HG03565 (cell line): ENCODE data around the gene CARS1.

Experiments used
- ATAC-seq: cut with Tn5 transposase; IDR thresholded peaks from one replicate; pipeline ENCODE4 v1.9.1; 2021; ENCODE audit warnings: mild to moderate bottlenecking, moderate library complexity; ENCODE audit not compliant: unreplicated experiment

CARS1 gene

GRCh38 chr11:2994336-2994730 is 62.9 kb downstream of the CARS1 start:
- no peak for ATAC-seq

- no peak for ATAC-seq
These were observed 64.3 kb downstream of the CARS1 start for GRCh38 chr11:2992997-2993325.

- peak; percentile 83 for ATAC-seq
These were observed 64.8 kb downstream of the CARS1 start, which contains the start of gene NAP1L4 for GRCh38 chr11:2992234-2992996. NAP1L4 (minus strand) TSS chr11:2992329; CDS start chr11:2979220, 13,109 bp downstream.

DNA sequence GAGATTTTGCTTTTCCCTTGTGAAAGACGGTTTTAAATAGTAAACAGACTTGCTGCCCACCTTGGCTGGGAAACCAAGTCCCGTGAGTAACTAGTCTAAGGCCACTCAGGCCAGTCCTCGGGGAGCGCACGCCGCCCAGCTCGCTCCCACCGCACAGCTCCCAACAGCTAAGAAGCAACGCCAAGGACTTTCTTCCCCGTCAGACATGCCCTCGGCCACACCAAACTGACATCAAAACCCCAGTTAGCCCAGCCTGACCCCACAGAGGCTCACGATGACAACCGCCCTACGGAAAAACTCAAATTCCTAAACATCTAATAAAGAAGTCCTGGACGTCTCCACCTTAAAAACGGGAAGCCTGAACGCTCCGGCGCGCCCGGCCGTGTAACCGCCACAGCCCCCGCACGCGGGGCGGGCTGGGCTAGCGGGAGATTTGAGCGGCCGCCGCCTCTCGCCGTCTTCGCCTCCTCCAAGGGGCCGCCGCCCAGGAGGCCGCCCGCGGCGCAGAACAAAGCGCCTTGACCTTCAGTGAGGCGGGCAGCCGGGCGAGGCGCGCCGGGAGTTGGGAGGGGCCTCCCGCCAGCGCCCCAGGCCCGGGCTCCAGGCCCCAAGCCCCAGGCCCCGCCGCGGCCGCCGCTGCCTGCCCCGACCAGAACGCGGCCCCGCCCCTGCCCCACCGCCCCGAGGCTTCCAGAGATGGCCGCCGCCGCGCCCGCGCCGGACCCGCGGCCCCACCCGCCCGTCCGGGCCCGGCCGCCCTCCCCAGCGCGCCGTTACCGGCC is 65.6 kb downstream of the CARS1 start:
- peak; percentile 7 for ATAC-seq

DNA sequence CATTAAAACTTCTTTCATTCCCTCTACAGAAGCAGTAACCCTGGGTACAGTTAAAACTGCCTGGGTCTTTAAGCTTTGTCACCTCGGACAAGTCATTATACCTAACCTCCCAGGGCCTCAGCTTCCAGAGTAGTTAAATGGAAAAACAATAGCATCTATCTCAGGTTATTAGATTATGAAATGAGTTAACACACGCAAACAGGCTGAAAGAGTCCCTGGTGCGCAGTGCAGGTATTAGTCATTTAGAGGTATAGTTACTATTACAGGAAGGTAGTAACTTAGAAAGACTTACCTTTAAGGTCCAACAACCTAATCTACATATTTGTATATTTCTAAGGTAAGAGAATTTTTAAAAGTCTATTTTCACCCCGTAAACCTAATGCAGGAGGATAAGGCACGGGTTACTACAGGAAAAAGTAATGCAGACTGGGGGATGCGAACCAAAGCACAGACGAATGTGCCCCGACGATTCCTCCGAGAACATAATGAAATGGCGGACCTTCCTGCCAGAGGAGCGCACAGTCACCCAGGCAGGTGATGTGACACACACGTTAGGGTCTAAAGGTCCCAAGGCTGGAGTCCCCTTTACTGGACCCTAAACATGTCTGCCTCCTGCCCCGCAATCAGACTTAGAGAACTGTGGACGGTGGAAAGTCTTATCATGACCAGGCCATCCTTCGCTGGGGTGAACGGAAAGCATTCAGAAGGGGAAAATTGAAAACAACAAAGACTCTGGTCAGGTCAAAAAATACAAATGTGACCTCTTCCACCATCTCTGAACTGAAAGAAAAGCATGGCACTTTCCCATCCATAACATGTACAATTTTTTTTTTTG is 66.4 kb downstream of the CARS1 start:
- ATAC-seq, result no peak

DNA sequence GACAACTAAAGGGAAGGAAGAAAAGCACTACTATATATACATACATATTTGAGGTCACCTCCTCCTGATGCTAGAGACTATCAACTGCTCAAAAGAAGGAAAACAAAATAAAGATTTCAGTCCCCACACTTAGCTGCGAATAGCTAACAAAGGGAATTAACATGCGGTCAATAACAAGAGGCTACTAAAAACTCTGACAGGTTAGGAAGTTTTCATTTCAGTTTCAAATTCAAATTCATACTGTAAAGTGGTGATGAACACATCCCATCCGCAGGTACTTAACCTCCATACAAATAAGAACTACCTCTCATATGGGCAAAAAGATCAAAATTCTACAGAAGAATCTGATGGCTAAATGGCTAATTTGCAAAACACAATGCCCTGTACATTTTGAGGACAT is 67.7 kb downstream of the CARS1 start:
- no peak for ATAC-seq

- no peak for ATAC-seq
These were observed 68.2 kb downstream of the CARS1 start for GRCh38 chr11:2989006-2989405.

DNA sequence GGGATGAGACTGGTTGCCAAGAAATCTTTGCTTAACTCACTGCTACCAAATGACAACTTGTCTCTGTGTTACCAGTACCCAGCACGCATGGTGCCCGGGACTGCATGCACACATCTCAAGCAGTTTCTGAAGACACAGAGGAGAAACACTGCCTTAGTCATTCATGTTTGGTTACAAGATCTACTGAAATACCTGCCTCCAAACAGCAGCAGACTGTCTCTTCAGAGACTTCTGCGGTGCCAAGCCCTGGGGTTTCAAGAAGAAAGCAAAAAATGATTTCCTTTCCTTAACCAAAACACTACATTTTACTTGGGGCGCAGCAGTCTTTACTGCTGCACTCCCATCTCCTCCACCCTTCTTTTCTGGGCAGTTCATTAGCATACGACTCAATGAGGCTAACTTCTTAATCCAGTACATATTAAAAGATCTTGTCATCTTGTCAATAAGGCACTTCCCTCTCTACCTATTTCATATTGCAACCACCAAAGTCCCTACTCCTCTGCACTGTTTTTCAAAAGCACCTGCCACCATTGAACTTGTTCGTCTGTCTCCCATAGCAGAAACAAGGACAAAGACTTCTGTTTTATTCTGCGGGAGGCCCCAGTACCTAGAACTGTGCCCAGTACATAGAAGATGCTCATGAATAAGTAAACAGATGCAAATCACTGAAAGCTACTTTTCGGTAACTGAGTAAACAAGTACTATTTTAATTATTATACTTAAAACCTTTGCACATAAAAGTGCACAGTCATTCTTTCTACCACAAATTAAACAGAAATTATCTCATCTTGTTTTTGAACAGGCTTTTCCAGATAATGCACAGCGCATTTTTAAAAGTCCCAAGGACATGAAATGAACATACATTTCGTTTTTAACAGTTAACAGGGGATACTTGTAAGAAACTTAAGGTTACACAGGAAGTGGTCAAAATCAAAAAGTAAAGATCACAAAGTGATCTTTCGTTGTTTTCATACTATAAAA is 69.1 kb downstream of the CARS1 start:
- no peak for ATAC-seq

- no peak for ATAC-seq
These were observed 73.3 kb downstream of the CARS1 start for GRCh38 chr11:2983908-2984307.

DNA sequence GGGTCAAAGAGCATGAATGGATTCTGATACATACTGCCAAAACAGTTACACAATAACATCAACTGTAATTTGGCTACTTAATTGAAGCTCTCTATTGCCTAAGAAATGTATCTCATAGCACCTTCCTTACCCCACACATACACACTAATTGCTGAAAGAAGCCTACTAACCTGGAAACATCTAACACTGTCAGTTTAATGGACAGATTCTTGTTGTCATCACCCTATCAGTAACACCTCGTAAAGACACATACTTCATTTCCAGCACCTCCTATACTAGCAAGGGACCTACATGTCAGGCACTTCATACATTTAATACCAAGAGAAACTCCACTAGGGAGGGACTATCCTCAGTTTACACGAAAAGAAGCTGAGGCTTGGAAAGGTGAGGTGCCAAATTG is 75.0 kb downstream of the CARS1 start:
- ATAC-seq, result no peak

DNA sequence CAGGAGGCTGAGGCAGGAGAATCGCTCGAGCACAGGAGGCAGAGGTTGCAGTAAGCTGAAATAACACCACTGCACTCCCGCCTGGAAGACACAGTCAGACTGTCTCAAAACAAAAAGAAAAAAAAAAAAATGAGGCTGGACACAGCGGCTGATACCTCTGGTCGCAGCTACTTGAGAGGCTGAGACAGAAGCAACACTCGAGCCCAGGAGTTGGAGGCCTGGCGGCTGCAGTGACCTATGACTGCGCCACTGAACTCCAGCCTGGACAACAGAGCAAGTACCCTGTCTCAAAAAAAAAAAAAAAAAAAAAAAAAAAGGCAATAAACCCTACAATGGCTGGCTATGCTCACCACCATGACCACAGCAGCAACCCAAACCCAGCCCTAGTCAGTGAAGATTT is 76.1 kb downstream of the CARS1 start:
- ATAC-seq, result no peak

DNA sequence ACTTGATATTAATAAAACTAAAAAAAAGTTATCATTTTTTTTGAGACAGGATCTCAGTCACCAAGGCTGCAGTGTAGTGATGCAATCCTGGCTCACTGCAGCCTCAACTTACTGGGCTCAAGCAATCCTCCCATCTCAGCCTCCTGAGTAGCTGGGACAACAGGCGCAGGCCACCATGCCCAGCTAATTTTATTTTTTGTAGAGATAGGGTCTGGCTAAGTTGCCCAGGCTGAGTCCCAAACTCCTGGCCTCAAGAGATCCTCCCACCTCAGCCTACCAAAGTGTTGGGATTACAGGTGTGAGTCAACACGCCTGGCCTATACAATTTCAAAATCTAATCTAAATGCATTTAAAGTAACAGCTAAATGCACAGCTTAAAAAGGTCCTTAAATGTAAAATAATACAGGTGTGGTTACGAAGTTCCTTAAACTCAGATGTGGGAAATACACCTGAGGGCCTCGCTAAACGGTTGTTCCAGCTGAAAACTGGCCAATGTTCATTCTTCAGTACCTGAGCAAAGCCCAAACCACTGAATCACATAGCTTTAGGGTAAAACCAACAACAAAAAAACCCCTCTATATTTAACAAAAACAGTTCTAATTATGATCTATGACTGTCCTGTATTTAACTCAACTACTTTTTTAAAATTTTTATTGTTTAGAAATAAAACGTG is 76.9 kb downstream of the CARS1 start:
- ATAC-seq, result no peak

- ATAC-seq, result no peak
These were observed 80.1 kb downstream of the CARS1 start for GRCh38 chr11:2977113-2977512.

GRCh38 chr11:2976294-2977063 is 80.7 kb downstream of the CARS1 start:
- no peak for ATAC-seq

DNA sequence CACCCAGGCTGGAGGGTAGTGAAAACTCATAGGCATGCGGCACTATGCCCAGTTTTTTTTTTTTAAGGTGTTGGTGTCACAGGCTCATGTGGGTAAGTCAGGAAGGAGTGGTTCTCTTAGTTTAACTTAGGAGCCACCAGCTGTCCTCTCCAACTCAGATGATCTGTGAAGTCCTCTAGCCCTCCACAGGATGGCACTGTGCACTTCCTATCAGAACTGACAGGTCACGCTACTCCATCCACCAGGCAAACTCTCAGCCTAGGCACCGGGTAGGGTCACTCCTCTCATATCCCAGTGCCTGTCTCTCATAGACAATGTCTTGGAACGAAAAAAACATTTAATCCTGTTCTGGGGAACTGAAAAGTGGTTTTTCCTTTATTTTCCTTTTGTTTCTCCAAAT is 81.6 kb downstream of the CARS1 start:
- ATAC-seq, result no peak

- ATAC-seq, result no peak
These were observed 83.0 kb downstream of the CARS1 start for GRCh38 chr11:2974272-2974671.

- ATAC-seq, result no peak
These were observed 88.8 kb downstream of the CARS1 start for GRCh38 chr11:2968341-2968900.

DNA sequence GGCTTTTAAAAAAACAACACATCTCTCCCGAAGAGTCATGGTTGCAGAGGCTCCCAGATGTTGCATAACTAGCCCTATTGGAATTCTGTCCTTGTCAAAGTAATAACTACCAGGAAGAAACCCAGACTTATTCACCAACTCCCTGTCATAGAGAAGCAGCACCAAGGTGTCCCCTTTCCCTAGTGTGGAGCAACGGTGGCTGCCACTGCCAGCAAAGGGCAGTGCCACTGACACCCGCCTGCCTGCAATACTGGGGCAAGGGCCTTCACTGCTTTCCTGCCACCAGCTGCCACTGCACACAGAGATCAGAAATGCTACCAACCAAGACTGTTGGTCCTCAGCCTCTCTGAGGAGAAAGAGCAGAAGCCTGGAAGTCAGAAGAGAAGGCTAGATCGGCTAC is 92.4 kb downstream of the CARS1 start:
- ATAC-seq, result no peak

DNA sequence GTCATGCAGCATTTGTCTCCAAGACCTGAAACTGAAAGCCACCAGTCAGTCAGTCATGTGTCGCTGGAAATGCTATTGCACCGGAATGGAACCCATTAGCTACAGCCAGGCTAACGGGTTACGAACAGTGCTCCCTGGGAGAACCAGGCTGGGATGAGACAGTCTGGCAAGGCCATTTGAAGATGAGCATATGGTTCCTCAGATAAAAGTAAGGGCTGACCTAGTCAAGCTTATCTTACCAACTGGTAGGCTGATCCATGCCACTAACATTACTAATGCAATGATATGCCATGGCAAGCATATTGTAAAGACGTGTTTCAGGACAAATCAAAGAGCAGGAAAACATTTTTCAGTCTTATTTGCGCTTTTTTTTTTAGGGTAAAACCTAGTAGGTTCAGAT is 93.5 kb downstream of the CARS1 start:
- no peak for ATAC-seq
